BE2C (cell line): ENCODE data around the gene GPATCH2L.

ENCODE experiments used
- DNase-seq: peaks from one replicate; pipeline ENCODE4 v3.0.0-alpha.2; 2020
- H3K27me3 ChIP-seq: fragments of 250-450 bp; sonication (Bioruptor Pico); 2 replicates; pipeline ENCODE4 v1.5.1; 2020; ENCODE audit warnings: mild to moderate bottlenecking
- H3K36me3 ChIP-seq: fragments of 250-450 bp; sonication (Bioruptor Pico); 2 replicates; pipeline ENCODE4 v1.5.1; 2020; ENCODE audit warnings: mild to moderate bottlenecking
- H3K4me1 ChIP-seq: fragments of 250-450 bp; sonication (Bioruptor Pico); 2 replicates; pipeline ENCODE4 v1.5.1; 2020
- H3K4me3 ChIP-seq: 2 replicates; pipeline ENCODE4 v1.5.1; 2011; ENCODE audit warnings: low read depth, low read length
- H3K9me3 ChIP-seq: fragments of 250-450 bp; sonication (Bioruptor Pico); 2 replicates; pipeline ENCODE4 v1.5.1; 2020
- TF ChIP-seq, protein P1 (sequence below): IDR thresholded peaks from 2 replicates; pipeline ENCODE4 v1.5.1; 2012; ENCODE audit warnings: mild to moderate bottlenecking, low read depth, low read length

Gene GPATCH2L

DNA sequence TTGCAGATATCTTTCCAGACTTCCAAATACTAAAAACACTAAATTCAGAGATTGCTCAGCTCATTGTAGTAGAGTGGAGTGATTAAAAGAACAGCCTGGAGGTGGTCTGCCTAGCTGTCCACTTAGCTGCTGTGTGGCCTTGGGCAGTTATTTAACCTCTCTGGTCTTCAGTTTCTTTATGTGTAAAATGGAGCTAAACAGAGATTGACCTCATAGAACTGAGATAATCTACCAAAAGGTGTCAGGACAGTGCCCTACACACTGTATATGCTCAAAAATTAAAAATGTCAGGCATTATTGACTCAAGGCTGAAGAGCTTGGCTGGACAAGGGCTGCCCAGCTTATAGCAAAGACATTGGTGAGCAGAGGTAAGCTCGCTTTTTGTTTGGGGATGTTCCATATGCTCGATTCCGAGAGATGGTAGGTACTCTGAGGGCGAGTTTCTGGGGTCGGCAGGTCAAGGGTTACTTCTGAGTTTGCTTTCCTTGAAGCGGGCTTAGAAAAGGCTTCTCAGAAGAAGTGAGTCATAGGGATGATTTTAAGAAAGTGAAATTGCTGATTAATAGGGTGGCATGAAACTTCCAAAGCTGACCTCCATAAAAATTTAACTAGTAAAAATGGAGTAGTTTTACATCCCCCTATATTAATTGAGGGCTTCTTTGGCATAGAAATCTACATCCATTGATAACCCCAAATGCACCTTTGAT lies 107.5 kb downstream of the GPATCH2L start:
- Histone ChIP-seq H3K4me3 (no peak overlapping the region), H3K36me3 (no peaks in the 10 kb centered on the region), H3K27me3 (no peaks in the 10 kb centered on the region; the same call in 1 of the 2 replicates), H3K9me3 (no peaks in the 10 kb centered on the region), H3K4me1 (no peaks in the 10 kb centered on the region)
- TF ChIP-seq, protein P1, sequence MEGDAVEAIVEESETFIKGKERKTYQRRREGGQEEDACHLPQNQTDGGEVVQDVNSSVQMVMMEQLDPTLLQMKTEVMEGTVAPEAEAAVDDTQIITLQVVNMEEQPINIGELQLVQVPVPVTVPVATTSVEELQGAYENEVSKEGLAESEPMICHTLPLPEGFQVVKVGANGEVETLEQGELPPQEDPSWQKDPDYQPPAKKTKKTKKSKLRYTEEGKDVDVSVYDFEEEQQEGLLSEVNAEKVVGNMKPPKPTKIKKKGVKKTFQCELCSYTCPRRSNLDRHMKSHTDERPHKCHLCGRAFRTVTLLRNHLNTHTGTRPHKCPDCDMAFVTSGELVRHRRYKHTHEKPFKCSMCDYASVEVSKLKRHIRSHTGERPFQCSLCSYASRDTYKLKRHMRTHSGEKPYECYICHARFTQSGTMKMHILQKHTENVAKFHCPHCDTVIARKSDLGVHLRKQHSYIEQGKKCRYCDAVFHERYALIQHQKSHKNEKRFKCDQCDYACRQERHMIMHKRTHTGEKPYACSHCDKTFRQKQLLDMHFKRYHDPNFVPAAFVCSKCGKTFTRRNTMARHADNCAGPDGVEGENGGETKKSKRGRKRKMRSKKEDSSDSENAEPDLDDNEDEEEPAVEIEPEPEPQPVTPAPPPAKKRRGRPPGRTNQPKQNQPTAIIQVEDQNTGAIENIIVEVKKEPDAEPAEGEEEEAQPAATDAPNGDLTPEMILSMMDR: no peak
- no peak for DNase-seq

DNA sequence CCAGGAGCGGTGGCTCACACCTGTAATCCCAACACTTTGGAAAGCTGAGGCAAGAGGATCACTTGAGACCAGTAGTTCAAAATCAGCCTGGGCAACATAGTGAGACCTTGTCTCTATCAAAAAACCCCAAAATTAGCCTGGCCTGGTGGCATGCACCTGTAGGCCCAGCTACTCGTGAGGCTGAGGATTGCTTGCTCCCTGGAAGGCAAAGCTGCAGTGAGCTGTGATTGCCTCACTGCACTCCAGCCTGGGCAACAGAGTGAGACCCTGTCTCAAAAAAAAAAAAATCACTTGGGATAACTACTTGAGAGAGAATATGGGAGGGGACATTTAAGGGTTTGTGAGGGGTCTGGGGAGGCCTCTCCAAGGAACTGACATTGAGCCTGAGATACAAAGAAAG lies 109.0 kb downstream of the GPATCH2L start:
- H3K36me3 ChIP-seq: no peaks in the 10 kb centered on the region
- no peaks in the 10 kb centered on the region; the same call in 1 of the 2 replicates for H3K27me3 ChIP-seq
- no peak for DNase-seq
- TF ChIP-seq, protein P1: no peak
- H3K4me3 ChIP-seq: no peak overlapping the region
- H3K4me1 ChIP-seq: no peaks in the 10 kb centered on the region
- H3K9me3 ChIP-seq: no peaks in the 10 kb centered on the region

DNA sequence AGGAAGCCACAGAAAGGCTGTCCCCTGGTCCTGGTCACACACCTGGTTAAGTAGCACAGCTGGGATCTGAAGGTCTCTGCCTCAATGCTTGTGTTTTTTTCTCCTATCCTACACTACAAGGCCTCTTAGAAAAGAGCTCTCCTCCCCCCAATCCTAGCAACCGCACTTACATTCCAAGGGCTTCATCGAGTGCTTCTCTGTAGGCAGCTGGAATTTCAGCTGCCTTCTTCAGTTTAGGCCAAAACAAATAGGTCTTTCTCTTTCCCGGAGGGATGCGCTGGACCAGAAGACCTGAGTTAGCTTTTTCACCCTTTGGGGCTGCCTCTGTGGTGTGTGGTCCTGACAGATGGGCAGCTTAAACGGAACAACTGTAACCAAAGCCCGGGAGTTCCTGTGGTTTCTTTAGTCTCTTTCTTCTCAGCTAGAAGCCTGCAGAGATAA lies 109.7 kb downstream of the GPATCH2L start:
- H3K9me3 ChIP-seq: no peaks in the 10 kb centered on the region
- H3K4me3 ChIP-seq: no peak overlapping the region
- no peaks in the 10 kb centered on the region for H3K4me1 ChIP-seq
- DNase-seq: no peak
- no peaks in the 10 kb centered on the region; the same call in none of the 2 replicates for H3K27me3 ChIP-seq
- no peaks in the 10 kb centered on the region for H3K36me3 ChIP-seq
- TF ChIP-seq, protein P1: no peak

GRCh38 chr14:76262641-76263040 lies 110.9 kb downstream of the GPATCH2L start:
- H3K9me3 ChIP-seq: no peaks in the 10 kb centered on the region
- DNase-seq: no peak
- no peak overlapping the region for H3K4me3 ChIP-seq
- TF ChIP-seq, protein P1: no peak
- no peaks in the 10 kb centered on the region for H3K36me3 ChIP-seq
- no peaks in the 10 kb centered on the region for H3K4me1 ChIP-seq
- peaks cover 2% of the 10 kb centered on the region for H3K27me3 ChIP-seq
